NCI-H226 (cell line): Measurements from ENCODE around the gene NEDD4L.
"Not testable (repeated sequence)": the region's sequence is repeated elsewhere in the genome, so short reads cannot be mapped to it uniquely, and the experiment has no call there.

Experiments
- DNase-seq: peaks from one replicate; pipeline ENCODE4 v3.0.0-alpha.2; 2015

NEDD4L gene

GRCh38 chr18:58407649-58408407 is 363.8 kb downstream of the NEDD4L start:
- no peak for DNase-seq

- DNase-seq, result no peak
These were observed 364.6 kb downstream of the NEDD4L start for GRCh38 chr18:58408665-58409064.

GRCh38 chr18:58409802-58410445 is 365.9 kb downstream of the NEDD4L start:
- no peak for DNase-seq

- no peak for DNase-seq
These were observed 367.3 kb downstream of the NEDD4L start for GRCh38 chr18:58411323-58411722.

GRCh38 chr18:58412844-58413666 is 369.0 kb downstream of the NEDD4L start:
- DNase-seq, result no peak

GRCh38 chr18:58413667-58414628 is 369.9 kb downstream of the NEDD4L start:
- DNase-seq, result no peak

- no peak for DNase-seq
These were observed 372.1 kb downstream of the NEDD4L start for GRCh38 chr18:58416014-58416703.

- DNase-seq, result no peak
These were observed 373.0 kb downstream of the NEDD4L start for GRCh38 chr18:58416704-58417683.

GRCh38 chr18:58417752-58418151 is 373.7 kb downstream of the NEDD4L start:
- DNase-seq, result no peak

- DNase-seq, result no peak
These were observed 374.3 kb downstream of the NEDD4L start for GRCh38 chr18:58418361-58418760.

- no peak for DNase-seq
These were observed 375.7 kb downstream of the NEDD4L start for GRCh38 chr18:58419587-58420199.

GRCh38 chr18:58426611-58427010 is 382.6 kb downstream of the NEDD4L start:
- no peak for DNase-seq

GRCh38 chr18:58427321-58427720 is 383.3 kb downstream of the NEDD4L start:
- no peak for DNase-seq

GRCh38 chr18:58429442-58429841 is 385.4 kb downstream of the NEDD4L start:
- DNase-seq, result no peak

- no peak for DNase-seq
These were observed 387.2 kb downstream of the NEDD4L start for GRCh38 chr18:58431215-58431614.

- DNase-seq, result no peak
These were observed 388.2 kb downstream of the NEDD4L start for GRCh38 chr18:58432050-58432727.

GRCh38 chr18:58435221-58436005 is 391.4 kb downstream of the NEDD4L start:
- not testable (repeated sequence) for DNase-seq

- no peak for DNase-seq
These were observed 394.3 kb downstream of the NEDD4L start for GRCh38 chr18:58438161-58438957.
